GM13976 (cell line): ENCODE results near the gene MSH6.

Experiments
- DNase-seq: peaks from one replicate; pipeline ENCODE4 v3.0.0; 2012; ENCODE audit warnings: low spot score
- in situ Hi-C: fragments of 300-500 bp; cut with MboI; formaldehyde crosslinking; loops from one replicate; pipeline ENCODE4 v1.12.0; 2022; ENCODE audit warnings: low sequenced_read_pairs, mixed read lengths, inconsistent platforms; ENCODE audit not compliant: unreplicated experiment
- TF ChIP-seq, protein P1 (sequence below): IDR thresholded peaks from 2 replicates; pipeline ENCODE4 v1.5.1; 2012; ENCODE audit warnings: borderline replicate concordance, mild to moderate bottlenecking; ENCODE audit not compliant: insufficient read depth; ENCODE audit errors: extremely low read depth, missing control alignments, control extremely low read depth

The MSH6 gene

DNA sequence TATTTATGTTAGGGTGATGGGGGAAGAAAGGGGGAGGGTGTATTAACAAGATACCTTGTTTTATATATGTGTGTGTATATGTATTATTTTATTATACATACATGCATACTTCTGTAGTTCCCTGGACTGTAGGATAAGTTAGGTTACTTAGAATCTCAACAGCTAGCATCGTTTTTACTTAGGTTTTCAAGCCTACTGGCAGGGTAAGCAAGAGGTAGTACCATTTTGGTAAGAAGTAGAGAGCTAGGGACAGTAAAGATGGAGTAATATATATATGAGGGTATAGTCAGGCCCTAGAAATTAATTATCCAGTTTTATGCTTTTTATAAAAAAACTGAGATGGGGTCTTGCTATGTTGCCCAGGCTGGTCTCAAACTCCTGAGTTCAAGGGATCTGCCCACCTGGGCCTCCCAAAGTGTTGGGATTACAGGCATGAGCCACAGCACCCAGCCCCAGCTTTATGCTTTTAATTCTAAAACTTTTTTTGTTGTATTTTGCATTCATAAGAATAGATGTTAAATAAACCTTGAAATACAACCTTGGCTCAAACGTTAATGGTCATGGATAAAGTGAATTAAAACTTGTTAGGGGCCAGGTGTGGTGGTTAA, 13.2 kb downstream of the MSH6 start:
- TF ChIP-seq, protein P1, sequence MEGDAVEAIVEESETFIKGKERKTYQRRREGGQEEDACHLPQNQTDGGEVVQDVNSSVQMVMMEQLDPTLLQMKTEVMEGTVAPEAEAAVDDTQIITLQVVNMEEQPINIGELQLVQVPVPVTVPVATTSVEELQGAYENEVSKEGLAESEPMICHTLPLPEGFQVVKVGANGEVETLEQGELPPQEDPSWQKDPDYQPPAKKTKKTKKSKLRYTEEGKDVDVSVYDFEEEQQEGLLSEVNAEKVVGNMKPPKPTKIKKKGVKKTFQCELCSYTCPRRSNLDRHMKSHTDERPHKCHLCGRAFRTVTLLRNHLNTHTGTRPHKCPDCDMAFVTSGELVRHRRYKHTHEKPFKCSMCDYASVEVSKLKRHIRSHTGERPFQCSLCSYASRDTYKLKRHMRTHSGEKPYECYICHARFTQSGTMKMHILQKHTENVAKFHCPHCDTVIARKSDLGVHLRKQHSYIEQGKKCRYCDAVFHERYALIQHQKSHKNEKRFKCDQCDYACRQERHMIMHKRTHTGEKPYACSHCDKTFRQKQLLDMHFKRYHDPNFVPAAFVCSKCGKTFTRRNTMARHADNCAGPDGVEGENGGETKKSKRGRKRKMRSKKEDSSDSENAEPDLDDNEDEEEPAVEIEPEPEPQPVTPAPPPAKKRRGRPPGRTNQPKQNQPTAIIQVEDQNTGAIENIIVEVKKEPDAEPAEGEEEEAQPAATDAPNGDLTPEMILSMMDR, result no peak
- no peak for DNase-seq
- in situ Hi-C loops, result no loop called here

DNA sequence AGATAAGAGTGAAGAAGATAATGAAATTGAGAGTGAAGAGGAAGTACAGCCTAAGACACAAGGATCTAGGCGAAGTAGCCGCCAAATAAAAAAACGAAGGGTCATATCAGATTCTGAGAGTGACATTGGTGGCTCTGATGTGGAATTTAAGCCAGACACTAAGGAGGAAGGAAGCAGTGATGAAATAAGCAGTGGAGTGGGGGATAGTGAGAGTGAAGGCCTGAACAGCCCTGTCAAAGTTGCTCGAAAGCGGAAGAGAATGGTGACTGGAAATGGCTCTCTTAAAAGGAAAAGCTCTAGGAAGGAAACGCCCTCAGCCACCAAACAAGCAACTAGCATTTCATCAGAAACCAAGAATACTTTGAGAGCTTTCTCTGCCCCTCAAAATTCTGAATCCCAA, 15.7 kb downstream of the MSH6 start:
- DNase-seq, result no peak
- in situ Hi-C loops, result no loop called here
- TF ChIP-seq, protein P1, result no peak

DNA sequence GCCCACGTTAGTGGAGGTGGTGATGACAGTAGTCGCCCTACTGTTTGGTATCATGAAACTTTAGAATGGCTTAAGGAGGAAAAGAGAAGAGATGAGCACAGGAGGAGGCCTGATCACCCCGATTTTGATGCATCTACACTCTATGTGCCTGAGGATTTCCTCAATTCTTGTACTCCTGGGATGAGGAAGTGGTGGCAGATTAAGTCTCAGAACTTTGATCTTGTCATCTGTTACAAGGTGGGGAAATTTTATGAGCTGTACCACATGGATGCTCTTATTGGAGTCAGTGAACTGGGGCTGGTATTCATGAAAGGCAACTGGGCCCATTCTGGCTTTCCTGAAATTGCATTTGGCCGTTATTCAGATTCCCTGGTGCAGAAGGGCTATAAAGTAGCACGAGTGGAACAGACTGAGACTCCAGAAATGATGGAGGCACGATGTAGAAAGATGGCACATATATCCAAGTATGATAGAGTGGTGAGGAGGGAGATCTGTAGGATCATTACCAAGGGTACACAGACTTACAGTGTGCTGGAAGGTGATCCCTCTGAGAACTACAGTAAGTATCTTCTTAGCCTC, 16.2 kb downstream of the MSH6 start:
- DNase-seq, result no peak
- TF ChIP-seq, protein P1, result no peak
- in situ Hi-C loops, result no loop called here

DNA sequence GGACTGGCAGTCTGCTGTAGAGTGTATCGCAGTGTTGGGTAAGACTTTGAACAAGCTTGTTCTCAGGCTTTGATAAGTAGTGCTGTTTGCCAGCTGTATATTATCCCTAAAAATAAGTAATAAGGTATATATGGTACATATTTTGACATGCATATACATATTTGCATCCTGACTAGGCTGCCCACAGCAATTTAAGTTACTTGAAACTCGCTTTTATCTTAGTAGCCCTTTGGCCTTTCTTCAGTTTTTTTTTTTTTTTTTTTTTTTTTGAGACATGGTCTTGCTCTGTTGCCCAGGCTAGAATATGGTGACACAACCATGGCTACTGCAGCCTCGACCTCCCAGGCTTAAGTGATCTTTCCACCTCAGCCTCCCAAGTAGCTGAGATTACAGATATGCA, 18.2 kb downstream of the MSH6 start:
- in situ Hi-C loops, result no loop called here
- no peak for DNase-seq
- TF ChIP-seq, protein P1, result no peak

DNA sequence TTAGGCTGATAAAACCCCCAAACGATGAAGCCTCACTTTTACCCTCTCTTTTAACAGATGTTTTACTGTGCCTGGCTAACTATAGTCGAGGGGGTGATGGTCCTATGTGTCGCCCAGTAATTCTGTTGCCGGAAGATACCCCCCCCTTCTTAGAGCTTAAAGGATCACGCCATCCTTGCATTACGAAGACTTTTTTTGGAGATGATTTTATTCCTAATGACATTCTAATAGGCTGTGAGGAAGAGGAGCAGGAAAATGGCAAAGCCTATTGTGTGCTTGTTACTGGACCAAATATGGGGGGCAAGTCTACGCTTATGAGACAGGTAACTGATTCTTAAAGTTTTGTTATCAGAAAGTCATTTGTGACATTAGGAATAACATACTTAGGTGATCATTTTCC, 20.4 kb downstream of the MSH6 start:
- TF ChIP-seq, protein P1, result no peak
- no peak for DNase-seq
- in situ Hi-C loops, result no loop called here

DNA sequence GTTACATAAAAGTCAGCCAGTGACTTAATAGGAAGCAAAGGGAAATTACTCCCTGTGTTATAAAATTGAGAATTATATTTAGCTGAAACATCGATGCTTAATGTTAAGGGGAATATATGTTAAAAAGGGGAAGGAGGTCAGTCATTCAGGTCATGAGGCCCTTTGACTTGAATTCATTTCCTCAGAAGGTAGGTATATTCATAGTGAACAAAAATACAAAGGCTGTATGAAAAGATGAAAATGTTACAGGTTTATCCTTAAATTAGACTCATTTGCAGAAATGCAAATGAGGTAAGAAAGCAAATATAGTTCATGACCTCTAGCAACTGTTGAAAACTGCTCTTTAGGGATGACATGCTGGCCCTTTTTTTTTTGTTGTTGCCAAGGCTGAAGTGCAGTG, 20.8 kb downstream of the MSH6 start:
- TF ChIP-seq, protein P1, result no peak
- in situ Hi-C loops, result no loop called here
- DNase-seq, result no peak
